NCI-H2081 (cell line): ENCODE results near the gene KDM5D.

Source experiments
- DNase-seq, 2 experiments: peaks; one replicate each; lab custom pipeline; 2025; lab: John Stamatoyannopoulos, UW

The KDM5D gene

DNA sequence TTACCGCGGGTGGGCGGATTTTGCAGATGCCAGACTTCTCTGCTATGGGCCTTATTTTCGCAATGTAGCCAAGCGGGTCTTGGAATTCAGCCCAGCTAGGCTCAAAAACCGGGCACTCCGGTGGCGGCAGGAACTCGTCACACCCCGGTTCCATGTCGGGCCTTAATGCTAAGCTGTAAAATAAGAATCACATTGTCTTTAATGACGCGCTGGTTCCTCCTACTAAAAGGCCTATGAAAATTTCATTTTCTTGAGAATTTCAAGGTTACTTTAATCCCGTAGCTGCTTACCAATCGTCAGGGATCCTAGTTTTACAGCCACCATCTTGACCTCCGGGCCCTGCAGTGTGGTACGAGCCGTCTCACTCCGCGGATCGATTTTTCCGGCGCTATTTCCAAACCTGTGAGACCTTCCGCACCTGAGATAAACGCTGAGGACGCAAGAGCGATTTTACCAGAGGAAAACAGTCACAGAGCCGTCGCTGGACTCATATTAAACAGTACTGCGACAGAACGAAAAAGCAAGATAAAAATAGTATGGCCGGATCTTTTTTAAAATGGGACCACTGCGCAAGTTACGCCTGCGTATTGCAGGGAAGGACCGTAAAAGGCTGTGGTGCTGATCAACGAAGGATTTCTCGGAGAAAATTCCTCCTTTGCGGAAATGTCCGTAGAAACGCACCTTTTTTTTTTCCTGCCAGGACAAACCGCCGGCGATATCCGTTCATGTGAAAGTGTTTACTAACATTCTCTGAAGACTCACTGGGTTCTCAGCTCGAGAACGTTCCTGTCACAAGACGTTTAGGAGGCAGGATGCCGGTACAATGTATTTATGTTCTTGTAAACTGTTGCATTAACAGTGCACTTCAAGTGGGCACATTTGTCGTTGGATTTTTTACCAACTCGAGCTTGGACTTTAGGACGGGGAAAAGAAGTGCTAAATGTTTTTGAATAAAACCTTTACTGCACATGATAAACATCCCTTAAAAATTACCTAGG lies at the start of gene KDM5D:
Gene KDM5D (minus strand): TSS at position 346 of the 998 bp plus-strand sequence. CDS start 192 bp downstream, at position 154.
- DNase-seq = no peak

DNA sequence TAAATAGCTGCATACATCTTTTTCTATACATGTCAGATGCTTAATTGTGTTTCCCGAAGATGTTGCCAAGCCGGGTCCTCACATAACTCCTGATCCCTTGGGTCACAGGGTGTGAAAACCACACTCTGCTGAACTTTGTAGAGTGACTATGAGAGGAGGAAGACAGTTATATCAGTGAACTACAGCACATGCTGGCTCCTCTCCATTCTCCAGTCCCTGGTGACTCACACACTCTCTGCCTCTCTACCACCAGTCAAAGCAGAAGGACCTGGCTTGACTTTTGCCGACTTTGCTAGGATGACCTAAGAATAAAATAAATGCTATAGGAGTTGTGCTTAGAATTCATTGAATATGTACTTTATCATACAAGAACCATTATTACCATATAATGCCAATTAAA lies 23.8 kb upstream of the KDM5D start:
- DNase-seq = no peak

DNA sequence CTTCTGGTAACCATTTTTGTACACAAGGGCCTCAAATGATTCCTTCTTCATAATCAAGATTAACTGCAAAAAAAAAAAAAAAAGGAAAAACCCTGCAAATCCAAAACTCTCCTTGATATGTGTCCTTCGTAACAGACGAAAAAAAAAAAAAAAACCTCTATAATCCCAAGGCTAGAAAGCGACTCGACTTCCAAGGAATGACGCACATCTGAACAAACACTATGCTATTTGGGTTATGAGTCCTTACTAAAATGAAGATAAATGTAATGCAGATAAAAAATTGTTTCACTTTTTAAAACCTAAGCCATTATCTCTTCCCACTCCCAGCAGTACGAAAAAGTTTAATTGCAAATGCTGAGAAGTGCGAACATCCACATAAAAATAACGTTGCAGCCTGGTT lies 1.2 kb downstream of the KDM5D start:
- no peak for DNase-seq

DNA sequence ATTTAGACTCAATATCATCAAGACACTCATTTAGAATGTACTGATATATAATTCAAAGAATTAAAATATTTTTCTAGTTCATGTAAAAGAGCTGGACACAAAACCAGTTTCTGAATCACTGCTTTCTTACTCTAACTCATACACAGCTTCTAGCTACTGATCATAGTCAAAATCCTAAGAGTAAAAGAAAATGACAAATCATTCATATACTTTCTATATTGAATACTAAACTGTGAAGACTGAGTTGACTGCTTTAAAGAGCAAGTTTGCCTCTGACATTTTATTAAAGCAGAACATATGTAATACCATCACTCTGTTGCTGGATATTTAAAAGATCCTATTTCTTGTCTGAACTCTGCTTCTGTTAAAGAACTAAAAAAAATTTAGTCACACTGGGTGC lies 2.4 kb downstream of the KDM5D start:
- no peak for DNase-seq

DNA sequence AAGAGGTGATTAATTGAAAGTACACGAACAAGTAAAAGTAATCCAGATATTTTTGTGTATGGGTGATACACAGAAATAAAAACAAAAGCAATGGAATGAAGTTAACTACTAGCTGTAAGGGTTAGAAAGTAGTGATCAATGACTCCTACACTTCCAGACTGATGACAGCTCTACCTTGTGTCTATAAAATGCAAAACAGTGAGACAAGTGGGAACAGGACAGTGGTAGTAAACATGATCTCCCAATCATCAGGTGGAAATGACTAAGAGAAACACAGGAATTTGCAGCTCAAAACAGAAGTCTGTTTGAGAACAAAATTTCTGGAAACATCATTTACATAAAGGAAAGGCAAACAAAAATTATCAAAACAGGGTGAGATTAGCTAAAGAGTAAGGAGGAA lies 10.1 kb downstream of the KDM5D start:
- DNase-seq = no peak

DNA sequence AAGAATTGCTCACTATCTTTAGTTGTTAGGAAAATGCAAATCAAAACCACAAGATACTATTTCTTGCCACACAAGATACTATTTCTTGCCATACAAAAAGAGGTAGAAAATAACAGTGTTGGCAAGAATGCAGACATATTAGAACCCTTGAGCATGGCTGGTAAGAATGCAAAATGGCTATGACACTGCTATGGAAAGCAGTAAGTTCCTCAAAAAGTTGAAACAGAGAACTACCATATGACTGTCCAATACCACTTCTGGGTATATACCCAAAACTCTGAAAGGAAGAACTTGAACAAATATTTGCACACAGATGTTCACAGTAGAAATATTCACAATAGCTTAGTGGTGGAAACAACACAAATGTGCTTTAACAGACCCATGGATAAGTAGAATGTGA lies 26.6 kb downstream of the KDM5D start:
- no peak for DNase-seq

DNA sequence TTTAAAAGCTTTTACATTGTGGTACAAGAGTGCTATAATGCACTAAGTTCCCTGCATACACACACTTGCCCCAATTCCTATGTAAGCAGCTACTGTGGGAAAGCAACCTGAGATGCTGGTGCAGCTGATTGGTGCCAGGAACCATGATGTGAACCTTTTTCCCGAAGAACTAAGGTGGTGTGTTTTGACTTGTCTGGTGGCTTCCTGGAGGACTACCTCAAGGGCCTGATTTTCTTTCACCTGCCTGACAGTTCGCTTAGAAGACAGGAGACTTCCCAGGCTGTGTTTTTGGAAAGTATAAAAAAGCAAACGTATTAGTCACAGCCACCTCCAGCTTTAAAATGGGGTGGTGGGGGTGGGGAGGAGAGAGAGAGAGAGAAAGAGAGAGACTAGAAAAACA lies 27.4 kb downstream of the KDM5D start:
- DNase-seq = no peak

DNA sequence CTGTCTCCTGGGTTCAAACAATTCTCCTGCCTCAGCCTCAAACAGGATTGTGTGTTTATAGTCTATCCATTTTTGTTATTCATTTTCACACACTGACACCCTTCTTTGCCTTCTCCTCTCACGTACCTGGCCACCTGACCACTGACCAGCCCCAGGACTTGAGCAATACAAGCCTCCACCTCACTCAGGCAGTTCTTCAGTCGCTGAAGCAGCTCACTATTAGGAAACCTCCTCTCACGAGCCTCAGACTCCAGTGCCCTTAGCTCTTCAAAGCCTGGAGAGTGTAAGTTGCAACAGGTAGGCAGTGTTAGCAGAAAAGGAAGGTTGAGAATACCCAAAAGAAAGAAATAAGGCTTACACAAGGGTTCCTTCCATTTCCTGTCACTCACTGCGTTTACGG lies 29.3 kb downstream of the KDM5D start:
- no peak for DNase-seq

DNA sequence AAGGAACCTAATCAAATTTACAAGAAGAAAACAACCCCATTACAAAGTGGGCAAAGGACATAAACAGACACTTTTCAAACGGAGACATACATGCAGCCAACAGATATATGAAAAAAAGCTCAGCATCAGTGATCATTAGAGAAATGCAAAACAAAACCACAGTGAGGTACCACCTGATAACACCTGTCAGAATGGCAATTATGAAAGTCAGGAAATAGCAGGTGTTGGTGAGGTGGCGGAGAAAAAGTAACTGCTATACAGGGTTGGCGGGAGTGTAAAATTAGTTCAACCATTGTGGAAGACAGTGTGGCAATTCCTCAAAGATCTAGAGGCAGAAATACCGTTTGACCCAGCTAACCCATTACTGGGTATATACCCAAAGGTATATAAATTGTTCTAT lies 31.1 kb downstream of the KDM5D start:
- DNase-seq = no peak

DNA sequence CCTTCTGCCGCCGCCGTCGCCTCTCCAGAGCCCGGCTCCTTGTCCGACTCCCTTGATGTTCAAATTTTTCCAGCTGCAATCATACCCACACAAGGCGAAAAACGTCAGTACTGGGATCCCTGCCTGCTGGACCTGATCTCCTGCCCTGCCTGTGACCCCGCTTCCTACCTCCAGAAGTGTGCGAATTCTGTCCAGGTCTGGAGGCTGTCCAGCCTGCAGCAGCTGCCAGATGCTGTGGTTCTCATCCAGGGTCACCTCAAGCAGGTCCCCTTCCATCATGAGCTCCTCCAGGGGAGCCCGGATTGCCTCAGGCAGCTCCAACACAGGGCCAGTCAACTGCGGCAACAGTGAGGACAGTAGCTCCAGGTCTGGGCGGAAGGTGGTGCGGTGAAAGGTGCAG lies 38.3 kb downstream of the KDM5D start:
- DNase-seq = no peak

DNA sequence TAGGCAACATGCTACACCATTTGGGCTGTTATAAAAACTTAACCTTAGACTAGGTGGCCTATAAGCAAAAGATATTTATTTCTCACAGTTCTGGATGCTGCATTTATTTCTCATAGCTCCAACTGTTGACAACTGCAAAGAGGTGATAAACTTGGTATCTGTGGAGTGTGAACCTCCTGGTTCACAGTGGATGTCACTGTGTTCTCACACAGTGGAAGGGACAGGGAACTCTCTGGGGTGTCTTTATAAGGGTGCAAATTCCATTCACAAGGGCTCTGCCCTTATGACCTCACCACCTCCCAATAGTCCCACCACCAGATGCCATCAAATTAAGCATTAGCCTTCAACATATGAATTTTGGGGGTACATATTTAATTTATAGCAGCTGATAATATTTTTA lies 46.0 kb downstream of the KDM5D start:
- no peak for DNase-seq

DNA sequence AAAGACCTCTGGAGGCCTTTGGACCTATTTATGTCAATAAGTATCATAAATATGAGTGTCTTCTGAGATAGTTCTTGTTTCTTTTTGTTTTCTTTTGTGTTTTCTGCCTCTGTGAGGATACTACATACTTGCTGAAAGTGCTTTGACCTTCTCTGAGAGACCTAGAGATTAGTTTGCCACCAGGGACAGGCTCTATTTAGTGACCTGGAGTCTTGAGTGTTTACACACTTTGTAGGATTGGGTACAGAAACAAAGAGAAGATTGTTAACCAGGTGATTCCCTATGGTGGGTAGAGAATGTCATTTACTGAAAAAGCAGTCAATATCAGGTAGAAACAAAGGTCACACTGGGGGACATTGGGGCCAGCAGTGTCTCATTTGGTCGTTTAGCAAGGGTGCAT lies 63.7 kb downstream of the KDM5D start:
- DNase-seq = no peak
